ENCODE measurements around the gene TRIM5.
"Not testable (repeated sequence)": the region's sequence is repeated elsewhere in the genome, so short reads cannot be mapped to it uniquely, and the experiment has no call there.

Gene TRIM5

GRCh38 chr11:5688482-5688881, 3.6 kb upstream of the TRIM5 start:
- DNase-seq: no peak

GRCh38 chr11:5686426-5686825, 1.6 kb upstream of the TRIM5 start:
- DNase-seq: no peak

- no peak for DNase-seq
These were observed 733 bp downstream of the TRIM5 start for GRCh38 chr11:5684036-5684645.

GRCh38 chr11:5683620-5684019, 1.3 kb downstream of the TRIM5 start:
- not testable (repeated sequence) for DNase-seq

GRCh38 chr11:5682890-5683441, 1.9 kb downstream of the TRIM5 start:
- DNase-seq: not testable (repeated sequence)

GRCh38 chr11:5679811-5680210, 5.1 kb downstream of the TRIM5 start:
- no peak for DNase-seq

GRCh38 chr11:5674391-5674790, 10.5 kb downstream of the TRIM5 start:
- no peak for DNase-seq

GRCh38 chr11:5671831-5672230, 13.0 kb downstream of the TRIM5 start:
- no peak for DNase-seq

GRCh38 chr11:5666402-5666793, 18.5 kb downstream of the TRIM5 start:
- DNase-seq: no peak

- DNase-seq: no peak
These were observed 19.0 kb downstream of the TRIM5 start for GRCh38 chr11:5665746-5666401.

- no peak for DNase-seq
These were observed 19.8 kb downstream of the TRIM5 start for GRCh38 chr11:5665051-5665570.

GRCh38 chr11:5663511-5663910, 21.4 kb downstream of the TRIM5 start:
- DNase-seq: no peak

GRCh38 chr11:5658318-5658717, 26.6 kb downstream of the TRIM5 start:
- no peak for DNase-seq

GRCh38 chr11:5656956-5657355, 27.9 kb downstream of the TRIM5 start:
- DNase-seq: not testable (repeated sequence)

GRCh38 chr11:5655474-5655873, 29.4 kb downstream of the TRIM5 start:
- DNase-seq: no peak

GRCh38 chr11:5646139-5646538, 38.7 kb downstream of the TRIM5 start:
- DNase-seq: no peak

GRCh38 chr11:5643585-5643984, 41.3 kb downstream of the TRIM5 start:
- no peak for DNase-seq

- DNase-seq: no peak
These were observed 44.9 kb downstream of the TRIM5 start for GRCh38 chr11:5639953-5640352.

GRCh38 chr11:5631969-5632635, 52.8 kb downstream of the TRIM5 start:
- DNase-seq: no peak

- DNase-seq: no peak
These were observed 53.5 kb downstream of the TRIM5 start for GRCh38 chr11:5631417-5631816.

- DNase-seq: no peak
These were observed 58.7 kb downstream of the TRIM5 start for GRCh38 chr11:5626196-5626595.

GRCh38 chr11:5625281-5625680, 59.6 kb downstream of the TRIM5 start:
- no peak for DNase-seq

GRCh38 chr11:5624489-5625279, 60.2 kb downstream of the TRIM5 start, which contains the start of gene TRIM34:
TSS of gene TRIM34 (plus strand) at chr11:5625001. CDS start at chr11:5632332, 7,331 bp downstream.
- DNase-seq: no peak
